Measurements from ENCODE around the gene PHRF1.

DNA sequence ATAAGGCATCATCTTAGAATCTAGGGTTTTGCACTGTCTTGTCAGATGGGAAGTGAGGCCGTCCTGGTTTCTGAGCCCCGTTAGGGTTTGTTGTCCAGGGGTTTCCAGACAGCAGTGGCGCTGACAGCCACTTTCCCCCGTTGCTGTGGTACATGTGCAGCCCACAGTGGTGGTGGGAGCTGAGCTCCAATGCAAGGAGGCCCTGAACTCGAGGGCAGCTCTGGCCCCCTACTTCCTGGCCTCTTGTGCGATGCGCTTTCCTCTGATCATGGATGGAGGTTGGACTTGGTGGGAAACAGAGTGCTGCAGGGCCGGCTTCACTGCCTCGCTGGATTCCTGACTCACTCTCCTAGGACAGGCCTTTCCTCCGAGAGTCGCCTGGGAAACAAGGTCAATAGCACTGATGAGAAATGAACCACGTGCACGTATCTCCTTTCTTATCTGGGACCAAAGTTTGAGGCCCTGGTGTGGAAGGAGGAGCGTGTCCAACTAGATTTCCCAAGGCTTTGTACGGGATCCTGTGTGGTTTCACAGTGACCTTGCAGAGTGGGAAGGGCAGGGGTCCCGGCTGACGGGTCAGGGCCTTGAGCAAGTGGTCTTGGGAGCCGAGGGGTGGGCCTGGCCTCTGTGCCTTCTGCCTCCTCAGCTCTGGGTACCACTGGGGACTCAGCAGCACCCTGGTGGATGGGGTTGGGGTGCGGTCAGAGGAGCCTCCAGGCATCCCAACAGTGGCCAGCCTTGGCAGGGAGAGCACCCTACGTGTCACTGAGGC, 3.7 kb downstream of the PHRF1 start:
- TF ChIP-seq, protein P1, sequence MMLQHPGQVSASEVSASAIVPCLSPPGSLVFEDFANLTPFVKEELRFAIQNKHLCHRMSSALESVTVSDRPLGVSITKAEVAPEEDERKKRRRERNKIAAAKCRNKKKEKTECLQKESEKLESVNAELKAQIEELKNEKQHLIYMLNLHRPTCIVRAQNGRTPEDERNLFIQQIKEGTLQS (IDR thresholded peaks at IDR 0.05), result peak; percentile 63
- TF ChIP-seq RAD21 (IDR thresholded peaks at IDR 0.05) (no peak), FOXA2 (IDR thresholded peaks at IDR 0.05) (peak; percentile 54), YY1 (IDR thresholded peaks at IDR 0.05) (no peak), FOXA1 (IDR thresholded peaks at IDR 0.05) (no peak), SP1 (IDR thresholded peaks at IDR 0.05) (peak; percentile 43)
- TF ChIP-seq, protein P2, sequence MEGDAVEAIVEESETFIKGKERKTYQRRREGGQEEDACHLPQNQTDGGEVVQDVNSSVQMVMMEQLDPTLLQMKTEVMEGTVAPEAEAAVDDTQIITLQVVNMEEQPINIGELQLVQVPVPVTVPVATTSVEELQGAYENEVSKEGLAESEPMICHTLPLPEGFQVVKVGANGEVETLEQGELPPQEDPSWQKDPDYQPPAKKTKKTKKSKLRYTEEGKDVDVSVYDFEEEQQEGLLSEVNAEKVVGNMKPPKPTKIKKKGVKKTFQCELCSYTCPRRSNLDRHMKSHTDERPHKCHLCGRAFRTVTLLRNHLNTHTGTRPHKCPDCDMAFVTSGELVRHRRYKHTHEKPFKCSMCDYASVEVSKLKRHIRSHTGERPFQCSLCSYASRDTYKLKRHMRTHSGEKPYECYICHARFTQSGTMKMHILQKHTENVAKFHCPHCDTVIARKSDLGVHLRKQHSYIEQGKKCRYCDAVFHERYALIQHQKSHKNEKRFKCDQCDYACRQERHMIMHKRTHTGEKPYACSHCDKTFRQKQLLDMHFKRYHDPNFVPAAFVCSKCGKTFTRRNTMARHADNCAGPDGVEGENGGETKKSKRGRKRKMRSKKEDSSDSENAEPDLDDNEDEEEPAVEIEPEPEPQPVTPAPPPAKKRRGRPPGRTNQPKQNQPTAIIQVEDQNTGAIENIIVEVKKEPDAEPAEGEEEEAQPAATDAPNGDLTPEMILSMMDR (IDR thresholded peaks at IDR 0.05; ENCODE audit: low read depth, low read length, missing input control), result no peak
- TF ChIP-seq, protein P3, sequence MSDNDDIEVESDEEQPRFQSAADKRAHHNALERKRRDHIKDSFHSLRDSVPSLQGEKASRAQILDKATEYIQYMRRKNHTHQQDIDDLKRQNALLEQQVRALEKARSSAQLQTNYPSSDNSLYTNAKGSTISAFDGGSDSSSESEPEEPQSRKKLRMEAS (IDR thresholded peaks at IDR 0.05), result peak; percentile 78
- TF ChIP-seq, protein P4, sequence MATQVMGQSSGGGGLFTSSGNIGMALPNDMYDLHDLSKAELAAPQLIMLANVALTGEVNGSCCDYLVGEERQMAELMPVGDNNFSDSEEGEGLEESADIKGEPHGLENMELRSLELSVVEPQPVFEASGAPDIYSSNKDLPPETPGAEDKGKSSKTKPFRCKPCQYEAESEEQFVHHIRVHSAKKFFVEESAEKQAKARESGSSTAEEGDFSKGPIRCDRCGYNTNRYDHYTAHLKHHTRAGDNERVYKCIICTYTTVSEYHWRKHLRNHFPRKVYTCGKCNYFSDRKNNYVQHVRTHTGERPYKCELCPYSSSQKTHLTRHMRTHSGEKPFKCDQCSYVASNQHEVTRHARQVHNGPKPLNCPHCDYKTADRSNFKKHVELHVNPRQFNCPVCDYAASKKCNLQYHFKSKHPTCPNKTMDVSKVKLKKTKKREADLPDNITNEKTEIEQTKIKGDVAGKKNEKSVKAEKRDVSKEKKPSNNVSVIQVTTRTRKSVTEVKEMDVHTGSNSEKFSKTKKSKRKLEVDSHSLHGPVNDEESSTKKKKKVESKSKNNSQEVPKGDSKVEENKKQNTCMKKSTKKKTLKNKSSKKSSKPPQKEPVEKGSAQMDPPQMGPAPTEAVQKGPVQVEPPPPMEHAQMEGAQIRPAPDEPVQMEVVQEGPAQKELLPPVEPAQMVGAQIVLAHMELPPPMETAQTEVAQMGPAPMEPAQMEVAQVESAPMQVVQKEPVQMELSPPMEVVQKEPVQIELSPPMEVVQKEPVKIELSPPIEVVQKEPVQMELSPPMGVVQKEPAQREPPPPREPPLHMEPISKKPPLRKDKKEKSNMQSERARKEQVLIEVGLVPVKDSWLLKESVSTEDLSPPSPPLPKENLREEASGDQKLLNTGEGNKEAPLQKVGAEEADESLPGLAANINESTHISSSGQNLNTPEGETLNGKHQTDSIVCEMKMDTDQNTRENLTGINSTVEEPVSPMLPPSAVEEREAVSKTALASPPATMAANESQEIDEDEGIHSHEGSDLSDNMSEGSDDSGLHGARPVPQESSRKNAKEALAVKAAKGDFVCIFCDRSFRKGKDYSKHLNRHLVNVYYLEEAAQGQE (IDR thresholded peaks at IDR 0.05), result no peak
